ENCODE data around the gene PCNX3. TPM values are rescaled to one million over a fixed set of nuclear protein-coding genes. Genes with fewer than 3 reads are reported as not detected.

The PCNX3 gene
- total RNA-seq, 1 donor, result 31.5 TPM

GRCh38 chr11:65591939-65592857 lies 23.4 kb upstream of the PCNX3 start:
- TF ChIP-seq CTCF (IDR thresholded peaks at IDR 0.05; ENCODE audit: insufficient read depth, low read length), result no peak
- H3K4me3 ChIP-seq (ENCODE audit: low read depth, low read length), result no peak overlapping the region
- DNase-seq (ENCODE audit: low read depth), result no peak

- DNase-seq (ENCODE audit: low read depth), result no peak
- no peak for TF ChIP-seq CTCF (IDR thresholded peaks at IDR 0.05; ENCODE audit: insufficient read depth, low read length)
- H3K4me3 ChIP-seq (ENCODE audit: low read depth, low read length), result no peak overlapping the region
Observed at GRCh38 chr11:65592858-65593517, 22.6 kb upstream of the PCNX3 start.

GRCh38 chr11:65593518-65594414 lies 21.8 kb upstream of the PCNX3 start:
- peak; percentile 73 for TF ChIP-seq CTCF (IDR thresholded peaks at IDR 0.05; ENCODE audit: insufficient read depth, low read length)
- no peak overlapping the region for H3K4me3 ChIP-seq (ENCODE audit: low read depth, low read length)
- no peak for DNase-seq (ENCODE audit: low read depth)

GRCh38 chr11:65595131-65595530 lies 20.4 kb upstream of the PCNX3 start:
- TF ChIP-seq CTCF (IDR thresholded peaks at IDR 0.05; ENCODE audit: insufficient read depth, low read length), result no peak
- DNase-seq (ENCODE audit: low read depth), result no peak
- H3K4me3 ChIP-seq (ENCODE audit: low read depth, low read length), result no peak overlapping the region

GRCh38 chr11:65595543-65596281 lies 19.9 kb upstream of the PCNX3 start, which contains the start of gene KCNK7:
TSS of gene KCNK7 (minus strand) at chr11:65595800. CDS start at chr11:65595772, 28 bp downstream.
- H3K4me3 ChIP-seq (ENCODE audit: low read depth, low read length), result no peak within 1 kb of the TSS
- no peak for DNase-seq (ENCODE audit: low read depth)
- no peak for TF ChIP-seq CTCF (IDR thresholded peaks at IDR 0.05; ENCODE audit: insufficient read depth, low read length)

- no peak overlapping the region for H3K4me3 ChIP-seq (ENCODE audit: low read depth, low read length)
- no peak for DNase-seq (ENCODE audit: low read depth)
- no peak for TF ChIP-seq CTCF (IDR thresholded peaks at IDR 0.05; ENCODE audit: insufficient read depth, low read length)
Observed at GRCh38 chr11:65596520-65596919, 19.1 kb upstream of the PCNX3 start.

Data from fibroblast of the aortic adventitia (primary cell).